ENCODE data around the gene PSG1.
"Not testable (repeated sequence)": the region's sequence is repeated elsewhere in the genome, so short reads cannot be mapped to it uniquely, and the experiment has no call there.

The PSG1 gene

DNA sequence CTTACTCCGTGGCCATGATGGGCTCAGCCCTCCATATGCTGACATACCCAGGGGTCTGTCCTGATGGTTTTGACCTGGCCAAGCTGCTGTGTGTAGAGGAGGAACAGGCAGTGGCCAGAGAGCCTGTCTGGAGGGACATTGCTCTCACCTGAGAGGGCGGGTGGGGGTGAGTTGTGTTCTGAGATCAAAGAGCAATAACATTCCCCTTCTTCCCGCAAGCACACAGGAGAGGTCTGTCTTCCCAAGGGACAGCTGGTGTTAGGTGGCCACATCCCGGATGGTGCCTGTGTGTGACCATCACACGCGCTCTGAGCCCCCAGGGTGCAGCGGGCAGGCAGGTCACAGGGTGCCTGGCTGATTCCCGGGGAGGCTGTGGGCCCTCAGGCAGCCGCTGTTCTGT lies 1.1 kb upstream of the PSG1 start:
- not testable (repeated sequence) for DNase-seq

- DNase-seq = not testable (repeated sequence)
Measured at GRCh38 chr19:42876596-42876995, 2.9 kb downstream of the PSG1 start.

DNA sequence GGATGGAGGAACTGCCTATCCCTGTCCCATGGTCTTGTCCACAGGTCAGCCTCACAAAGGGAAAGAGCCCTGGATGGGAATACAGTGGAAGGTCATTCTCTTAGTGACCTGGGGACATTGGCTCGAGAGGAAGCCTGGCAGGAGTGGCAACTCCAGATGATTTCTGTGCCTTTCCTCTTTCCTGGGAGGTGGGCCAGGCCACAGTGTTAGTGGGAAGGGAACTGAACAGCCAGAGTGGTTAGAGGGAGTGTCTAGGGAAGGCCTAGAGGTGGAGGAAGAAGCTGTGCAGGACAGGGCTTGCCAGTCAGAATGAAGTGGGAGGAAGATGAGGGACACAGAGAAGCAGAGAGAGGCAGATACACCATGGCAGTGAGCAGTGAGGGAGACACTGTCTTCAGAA lies 3.6 kb downstream of the PSG1 start:
- DNase-seq = not testable (repeated sequence)

DNA sequence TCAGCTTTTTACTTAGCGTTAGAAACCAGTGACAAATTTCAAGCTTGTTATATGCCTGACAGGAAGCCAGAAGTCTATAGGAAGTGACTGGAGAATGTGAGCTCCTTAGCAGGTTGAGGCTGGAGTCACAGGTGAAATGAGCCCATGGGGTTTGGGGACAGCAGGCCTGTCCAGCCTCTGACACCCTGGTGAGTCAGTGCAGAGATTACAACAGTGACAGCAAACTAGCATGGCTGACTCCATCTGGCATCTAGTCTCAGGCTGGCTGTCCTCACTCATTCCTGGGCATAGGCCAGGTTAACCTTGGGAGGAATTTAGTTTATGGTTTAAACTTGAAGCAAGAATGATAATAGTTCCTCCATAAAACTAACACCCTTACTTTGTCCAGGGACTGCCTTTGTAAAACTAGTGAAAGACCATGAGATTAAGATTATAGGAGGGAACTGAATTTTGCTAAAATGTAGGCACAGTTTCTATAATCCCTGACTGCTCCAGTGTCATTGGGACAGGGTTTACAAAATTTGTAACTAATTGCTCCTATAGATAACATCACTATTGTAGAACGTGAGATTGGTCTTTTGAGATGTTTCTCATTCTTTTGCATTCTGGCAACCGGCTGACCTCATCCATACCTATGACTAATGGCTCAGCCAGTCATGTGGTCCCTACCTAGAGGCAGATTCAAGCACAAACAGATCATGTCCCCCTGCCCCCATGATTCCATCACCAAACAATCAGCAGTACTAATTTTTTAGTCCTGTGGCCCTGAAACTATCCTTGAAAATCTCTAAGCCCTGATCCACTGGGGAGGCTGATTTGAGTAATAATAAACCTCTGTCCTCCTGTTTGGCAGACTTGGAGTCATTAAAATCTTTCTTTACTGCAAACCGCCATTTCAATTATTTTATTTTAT lies 4.4 kb downstream of the PSG1 start:
- DNase-seq = not testable (repeated sequence)

- not testable (repeated sequence) for DNase-seq
Measured at GRCh38 chr19:42874136-42874535, 5.4 kb downstream of the PSG1 start.

- DNase-seq = no peak
Measured at GRCh38 chr19:42872608-42873007, 6.9 kb downstream of the PSG1 start.

DNA sequence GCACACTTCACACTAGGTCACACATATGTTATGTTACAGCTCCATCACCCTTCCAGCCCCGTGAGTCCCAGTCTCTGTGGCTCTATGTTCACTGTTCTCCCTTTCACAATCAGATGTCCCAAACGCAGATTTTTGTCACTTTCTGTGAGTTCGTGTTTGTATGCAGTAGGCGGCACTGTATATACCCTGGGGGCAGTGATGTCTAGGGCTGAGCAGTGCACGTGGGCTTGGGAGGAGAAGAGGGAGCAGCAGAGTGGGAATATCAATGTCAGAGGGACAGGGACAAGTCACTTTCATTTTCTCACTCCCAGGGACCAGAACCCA lies 22.0 kb downstream of the PSG1 start:
- no peak for DNase-seq

DNA sequence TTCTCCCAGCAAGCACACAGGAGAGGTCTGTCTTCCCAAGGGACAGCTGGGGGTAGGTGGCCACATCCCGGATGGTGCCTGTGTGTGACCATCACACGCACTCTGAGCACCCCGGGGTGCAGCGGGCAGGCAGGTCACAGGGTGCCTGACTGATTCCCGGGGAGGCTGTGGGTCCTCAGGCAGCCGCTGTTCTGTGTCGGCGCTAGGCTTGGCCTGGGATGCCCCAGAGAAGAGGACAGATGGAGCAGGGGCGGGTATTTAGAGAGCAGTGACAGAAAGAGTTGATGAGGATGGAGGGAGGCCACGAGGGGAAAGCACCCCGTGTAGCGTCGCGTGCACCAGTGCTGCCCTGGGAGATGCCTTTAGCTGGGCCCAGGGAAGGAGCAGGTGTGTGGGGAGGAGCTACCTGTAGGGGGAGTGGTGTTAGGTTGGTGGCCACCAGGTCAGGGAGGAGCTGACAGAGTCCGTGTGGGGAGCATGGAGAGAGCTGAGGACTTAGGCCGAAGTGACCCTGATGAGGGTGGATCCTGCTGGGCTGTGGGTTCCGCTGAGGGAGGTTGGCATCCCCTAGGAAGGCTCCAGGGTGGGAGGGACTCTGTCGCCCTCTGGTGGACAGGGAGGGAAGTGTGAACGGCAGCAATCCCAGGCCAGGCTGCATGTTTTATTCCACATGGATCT lies 22.5 kb downstream of the PSG1 start:
- not testable (repeated sequence) for DNase-seq

DNA sequence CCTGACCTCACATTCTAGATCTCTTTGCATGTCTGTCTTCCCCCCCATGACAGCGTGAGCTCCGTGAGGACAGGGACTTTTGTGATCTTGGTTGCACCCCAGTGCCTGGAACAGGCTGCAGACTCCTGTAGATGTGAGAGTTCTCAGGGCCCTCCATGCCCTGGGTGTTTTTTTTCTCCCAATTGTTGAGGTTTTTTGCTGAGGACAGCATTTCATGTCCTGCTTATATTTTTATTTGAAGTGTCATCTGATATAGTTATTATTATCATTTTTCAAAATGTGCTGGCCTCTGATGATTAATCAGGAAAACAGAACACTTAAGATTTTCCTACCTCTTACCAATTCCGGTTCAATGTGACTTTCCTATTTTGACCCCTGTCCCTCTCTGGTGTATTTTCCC lies 24.8 kb downstream of the PSG1 start:
- DNase-seq = not testable (repeated sequence)

DNA sequence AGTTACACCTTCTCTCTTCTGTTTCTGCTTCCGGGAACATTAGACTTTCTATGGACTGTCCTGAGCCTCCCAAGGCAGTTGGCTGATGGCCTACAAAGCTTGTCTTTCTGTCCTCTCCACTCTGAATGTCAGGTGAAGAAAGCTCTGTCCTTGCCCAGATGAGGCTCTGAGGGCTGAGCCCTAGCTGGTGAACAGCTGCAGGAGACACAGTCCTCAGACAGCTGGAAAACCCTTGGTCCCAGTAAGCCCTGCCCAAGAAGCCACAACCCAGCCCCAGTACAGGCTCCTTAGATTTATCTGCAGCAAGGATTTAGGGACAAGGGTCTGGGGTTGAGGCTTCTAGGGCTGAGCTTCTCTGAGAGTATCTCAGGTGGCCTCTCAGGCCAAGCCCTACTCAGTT lies 26.3 kb downstream of the PSG1 start:
- DNase-seq = not testable (repeated sequence)

GRCh38 chr19:42852821-42853220 lies 26.7 kb downstream of the PSG1 start:
- DNase-seq = not testable (repeated sequence)

GRCh38 chr19:42851718-42852280 lies 27.7 kb downstream of the PSG1 start:
- DNase-seq = not testable (repeated sequence)

DNA sequence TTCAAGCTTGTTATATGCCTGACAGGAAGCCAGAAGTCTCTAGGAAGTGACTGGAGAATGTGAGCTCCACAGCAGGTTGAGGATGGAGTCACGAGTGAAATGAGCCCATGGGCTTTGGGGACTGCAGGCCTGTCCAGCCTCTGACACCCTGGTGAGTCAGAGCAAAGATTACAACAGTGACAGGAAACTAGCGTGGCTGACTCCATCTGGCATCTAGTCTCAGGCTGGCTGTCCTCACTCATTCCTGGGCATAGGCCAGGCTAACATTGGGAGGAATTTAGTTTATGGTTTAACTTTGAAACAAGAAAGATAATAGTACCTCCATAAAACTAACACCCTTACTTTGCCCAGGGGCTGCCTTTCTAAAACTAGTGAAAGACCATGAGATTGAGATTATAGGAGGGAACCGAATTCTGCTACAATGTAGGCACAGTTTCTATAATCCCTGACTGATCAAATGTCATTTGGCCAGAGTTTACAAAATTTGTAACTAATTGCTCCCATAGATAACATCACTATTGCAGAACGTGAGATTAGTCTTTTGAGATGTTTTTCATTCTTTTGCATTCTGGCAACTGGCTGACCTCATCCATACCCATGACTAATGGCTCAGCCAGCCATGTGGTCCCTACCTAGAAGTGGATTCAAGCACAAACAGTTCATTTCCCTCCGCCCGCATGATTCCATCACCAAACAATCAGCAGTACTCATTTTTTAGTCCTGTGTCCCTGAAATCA lies 28.4 kb downstream of the PSG1 start:
- DNase-seq = peak; percentile 3 to 5

GRCh38 chr19:42846597-42846996 lies 32.9 kb downstream of the PSG1 start:
- DNase-seq = no peak

DNA sequence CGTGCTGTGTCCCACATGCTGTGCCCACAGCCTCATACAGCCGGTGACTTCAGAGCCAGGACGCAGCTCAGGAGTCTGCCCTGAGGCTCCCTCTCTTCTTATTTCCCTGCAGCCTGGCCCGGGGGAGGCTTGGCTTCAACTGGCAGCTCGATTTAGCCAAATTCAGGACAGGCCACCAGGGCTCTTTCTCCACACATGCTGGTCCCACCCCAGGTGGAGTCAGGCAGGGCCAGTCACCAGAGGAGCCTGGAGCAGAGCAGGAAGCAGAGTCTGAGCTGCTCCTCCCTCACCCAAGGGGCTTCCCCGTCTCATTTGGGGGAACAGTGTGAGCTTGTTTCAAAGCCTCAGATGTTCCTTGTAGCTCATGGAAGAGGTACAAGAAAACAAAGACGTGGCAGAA lies 35.9 kb downstream of the PSG1 start:
- DNase-seq = not testable (repeated sequence)

DNA sequence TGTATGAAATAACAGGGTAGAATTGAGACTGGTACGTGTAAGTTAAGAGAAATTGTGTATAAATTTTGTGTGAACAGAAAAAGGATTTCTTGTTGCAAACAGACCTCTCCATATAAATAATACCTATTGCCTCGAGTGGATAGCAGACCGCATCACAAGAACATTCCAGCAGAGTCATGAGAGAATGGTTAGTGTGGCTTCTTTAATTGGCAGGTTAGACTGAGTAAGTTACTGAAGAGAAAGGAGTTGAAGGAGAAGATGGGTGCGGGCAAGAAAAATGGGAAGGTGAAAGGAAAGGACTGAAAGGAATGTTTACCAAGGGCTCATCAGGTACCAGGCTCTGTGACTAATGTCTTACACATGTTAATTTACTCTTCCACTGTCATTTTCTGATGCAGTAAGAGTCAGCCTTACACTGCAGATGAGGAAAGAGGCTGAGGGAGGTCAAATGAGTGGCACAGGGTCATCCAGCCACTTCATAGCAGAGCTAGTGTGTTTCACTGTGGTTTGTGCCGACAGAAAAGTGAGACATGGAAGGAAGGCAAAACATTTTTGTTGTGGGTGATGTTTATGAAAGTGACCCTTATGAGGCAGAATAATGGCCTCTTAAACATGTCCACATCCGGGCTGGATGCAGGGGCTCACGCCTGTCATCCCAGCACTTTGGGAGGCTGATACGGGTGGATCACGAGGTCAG lies 46.6 kb downstream of the PSG1 start:
- not testable (repeated sequence) for DNase-seq

DNA sequence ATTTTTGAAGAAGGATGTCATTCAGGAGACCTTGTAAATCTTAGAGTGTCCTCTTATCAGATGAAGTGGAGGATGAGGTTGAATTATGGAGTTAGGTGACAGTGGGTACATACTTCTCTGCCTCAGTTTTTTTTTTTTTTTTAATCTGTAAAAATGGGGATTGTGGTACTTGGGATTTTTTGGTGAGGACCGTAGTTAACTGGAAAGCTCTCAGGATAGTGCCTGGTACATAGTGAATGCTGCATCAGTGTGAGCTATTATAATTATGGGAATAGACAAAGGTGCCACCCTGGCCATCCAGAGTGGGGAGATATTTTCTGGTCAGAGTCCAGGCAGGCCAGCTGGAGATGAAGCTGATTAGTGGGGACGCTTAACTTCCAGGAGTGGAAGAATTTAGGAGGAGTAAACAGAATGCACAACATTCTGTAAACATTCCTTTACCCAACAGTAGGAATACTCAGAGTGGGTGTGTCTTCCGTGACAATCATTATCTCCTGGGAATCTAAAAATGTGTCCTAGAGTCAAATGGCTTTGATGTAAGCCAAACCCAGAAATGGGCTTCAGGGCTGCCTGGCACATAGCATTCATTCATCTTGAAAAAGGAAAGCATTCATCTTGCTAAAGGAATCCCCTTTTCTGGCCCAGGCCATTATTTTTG lies 47.4 kb downstream of the PSG1 start:
- not testable (repeated sequence) for DNase-seq

DNA sequence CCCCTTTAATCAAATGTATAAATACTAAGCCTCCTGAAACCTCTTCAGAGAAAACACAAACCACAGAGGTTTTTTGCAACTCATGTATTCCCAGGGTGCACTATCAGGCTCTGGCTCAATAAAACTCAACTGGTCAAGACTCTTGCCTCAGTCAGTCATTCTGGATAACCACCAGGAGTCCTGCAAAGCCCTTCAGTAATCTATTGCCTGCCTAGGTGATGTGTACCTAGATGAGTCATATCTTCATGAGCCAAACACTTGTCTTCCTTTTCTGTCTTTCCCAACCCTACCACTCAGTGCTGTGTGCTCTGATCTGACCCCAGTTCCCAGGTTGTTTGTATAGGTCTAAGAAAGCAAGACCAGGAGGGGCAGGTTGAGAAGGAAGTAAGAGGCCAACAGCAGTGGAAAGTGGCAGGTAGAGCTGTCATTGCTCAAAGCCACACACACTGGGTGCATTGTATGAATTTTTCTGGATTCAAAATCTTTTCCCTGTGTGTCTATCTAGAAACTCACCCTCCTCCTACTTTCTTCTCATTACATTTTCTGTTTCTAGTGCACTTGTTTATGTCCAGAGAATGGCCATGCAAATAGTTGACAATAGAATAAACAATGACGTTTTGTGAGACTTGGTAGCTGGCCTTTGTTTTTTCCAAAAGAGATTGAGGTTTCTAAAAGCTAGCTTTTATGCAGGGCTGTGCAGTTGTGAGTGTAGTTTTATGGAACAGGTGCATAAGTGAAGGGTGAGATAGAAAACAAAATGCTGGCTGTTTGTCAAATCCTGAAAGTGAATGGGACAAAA lies 48.1 kb downstream of the PSG1 start:
- DNase-seq = no peak

DNA sequence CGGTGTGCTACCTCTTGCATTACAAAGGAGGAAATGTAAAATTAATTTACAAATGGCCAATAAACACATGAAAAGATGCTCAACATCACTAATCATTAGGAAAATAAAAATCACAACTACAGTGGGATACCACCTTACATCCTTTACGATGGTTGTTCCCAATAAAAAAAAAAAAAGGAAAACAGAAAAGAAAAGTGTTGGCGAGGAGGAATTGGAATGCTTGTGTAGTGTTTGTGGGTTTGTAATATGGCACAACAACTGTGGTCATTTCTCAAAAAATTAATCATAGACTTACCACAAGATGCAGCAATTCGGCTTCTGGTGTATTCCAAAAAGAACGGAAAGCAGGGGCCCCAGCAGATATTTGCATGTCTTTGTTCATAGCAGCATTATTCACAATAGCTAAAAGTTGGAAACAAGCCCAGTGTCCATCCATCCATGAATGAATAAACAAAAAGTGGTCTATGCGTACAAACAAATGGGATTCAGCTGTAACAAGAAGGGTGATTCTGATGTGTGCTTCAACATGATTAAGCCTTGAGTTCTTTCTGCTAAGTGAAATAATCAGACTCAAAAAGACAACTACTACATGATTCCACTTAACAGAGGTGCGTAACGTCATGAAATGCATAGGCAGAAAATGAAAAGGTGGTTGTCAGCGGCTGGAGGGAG lies 58.1 kb downstream of the PSG1 start:
- DNase-seq = not testable (repeated sequence)

- not testable (repeated sequence) for DNase-seq
Measured at GRCh38 chr19:42819960-42820650, 59.4 kb downstream of the PSG1 start.
